DMS53 treated with DMSO at 0.1 percent for 48 hours (cell line): ENCODE data around the gene PTRH1.

ENCODE experiments used
- DNase-seq: peaks from one replicate; lab custom pipeline; 2025; ENCODE audit not compliant: unreplicated experiment; lab: John Stamatoyannopoulos, UW

Gene PTRH1

GRCh38 chr9:127741831-127742434, 26.5 kb upstream of the PTRH1 start:
- peak; percentile 76 for DNase-seq

GRCh38 chr9:127739614-127740330, 24.3 kb upstream of the PTRH1 start:
- DNase-seq: no peak

- DNase-seq: no peak
Measured at GRCh38 chr9:127738666-127739065, 23.2 kb upstream of the PTRH1 start.

GRCh38 chr9:127735530-127736185, 20.2 kb upstream of the PTRH1 start:
- no peak for DNase-seq

GRCh38 chr9:127734747-127735529, 19.5 kb upstream of the PTRH1 start, which contains the start of gene TOR2A:
Gene TOR2A, minus strand, starts transcription at chr9:127735294. Its CDS starts 24 bp downstream, at chr9:127735270.
- peak; percentile 93 for DNase-seq

GRCh38 chr9:127734247-127734746, 18.8 kb upstream of the PTRH1 start:
- no peak for DNase-seq

GRCh38 chr9:127733614-127734013, 18.2 kb upstream of the PTRH1 start:
- no peak for DNase-seq

- no peak for DNase-seq
Measured at GRCh38 chr9:127732444-127732843, 17.0 kb upstream of the PTRH1 start.

GRCh38 chr9:127731938-127732337, 16.5 kb upstream of the PTRH1 start:
- no peak for DNase-seq

GRCh38 chr9:127730799-127731410, 15.4 kb upstream of the PTRH1 start:
- DNase-seq: no peak

- DNase-seq: no peak
Measured at GRCh38 chr9:127730262-127730661, 14.8 kb upstream of the PTRH1 start.

GRCh38 chr9:127729522-127730256, 14.2 kb upstream of the PTRH1 start:
- no peak for DNase-seq

GRCh38 chr9:127728808-127729207, 13.3 kb upstream of the PTRH1 start:
- no peak for DNase-seq

GRCh38 chr9:127726871-127727270, 11.4 kb upstream of the PTRH1 start:
- no peak for DNase-seq

GRCh38 chr9:127724012-127724411, 8.5 kb upstream of the PTRH1 start:
- no peak for DNase-seq

GRCh38 chr9:127723444-127723843, 8.0 kb upstream of the PTRH1 start:
- DNase-seq: no peak

GRCh38 chr9:127723013-127723412, 7.5 kb upstream of the PTRH1 start:
- no peak for DNase-seq

GRCh38 chr9:127722055-127722745, 6.7 kb upstream of the PTRH1 start:
- no peak for DNase-seq

- DNase-seq: no peak
Measured at GRCh38 chr9:127721391-127721821, 5.9 kb upstream of the PTRH1 start.

- no peak for DNase-seq
Measured at GRCh38 chr9:127720865-127721227, 5.4 kb upstream of the PTRH1 start.
